H9 (cell line): ENCODE measurements around the gene GMPR2. TPM values are rescaled to one million over a fixed set of nuclear protein-coding genes. Genes with fewer than 3 reads are reported as not detected.

ENCODE experiments used
- DNase-seq: peaks from one replicate; pipeline ENCODE4 v3.0.0-alpha.2; 2017
- H2AFZ ChIP-seq: one replicate; pipeline ENCODE4 v1.6.1; 2013; ENCODE audit warnings: mild to moderate bottlenecking, low read length, control low read depth, moderate library complexity
- H2AK5ac ChIP-seq: 2 replicates; pipeline ENCODE4 v1.6.1; 2013; ENCODE audit warnings: low read length, control low read depth, mixed read lengths; ENCODE audit not compliant: insufficient read length
- H2BK120ac ChIP-seq: one replicate; pipeline ENCODE4 v1.6.1; 2013; ENCODE audit warnings: low read depth, mild to moderate bottlenecking, low read length, control low read depth, inconsistent platforms; ENCODE audit not compliant: poor library complexity, severe bottlenecking
- H2BK12ac ChIP-seq: 2 replicates; pipeline ENCODE4 v1.6.1; 2013; ENCODE audit warnings: low read length, control low read depth, mixed read lengths, low read depth; ENCODE audit not compliant: insufficient read length
- H2BK15ac ChIP-seq: 2 replicates; pipeline ENCODE4 v1.6.1; 2013; ENCODE audit warnings: low read depth, low read length, control low read depth
- H2BK20ac ChIP-seq: one replicate; pipeline ENCODE4 v1.6.1; 2013; ENCODE audit warnings: low read depth, mild to moderate bottlenecking, low read length, control low read depth, inconsistent platforms; ENCODE audit not compliant: poor library complexity, severe bottlenecking
- H2BK5ac ChIP-seq: 2 replicates; pipeline ENCODE4 v1.6.1; 2013; ENCODE audit warnings: low read length, control low read depth, mixed read lengths; ENCODE audit not compliant: insufficient read length
- H3K14ac ChIP-seq: 2 replicates; pipeline ENCODE4 v1.6.1; 2013; ENCODE audit warnings: low read length, control low read depth; ENCODE audit not compliant: insufficient read depth
- H3K18ac ChIP-seq: 2 replicates; pipeline ENCODE4 v1.6.1; 2013; ENCODE audit warnings: low read depth, mild to moderate bottlenecking, mixed read lengths, low read length, control low read depth; ENCODE audit not compliant: insufficient read length
- H3K23ac ChIP-seq: 2 replicates; pipeline ENCODE4 v1.6.1; 2013; ENCODE audit warnings: low read length, control low read depth, mixed read lengths, low read depth; ENCODE audit not compliant: insufficient read length
- H3K23me2 ChIP-seq: 2 replicates; pipeline ENCODE4 v1.6.1; 2013; ENCODE audit warnings: low read depth, mild to moderate bottlenecking, mixed read lengths, low read length, control low read depth; ENCODE audit not compliant: insufficient read length, poor library complexity, severe bottlenecking
- H3K27ac ChIP-seq: 2 replicates; pipeline ENCODE4 v1.5.1; 2013; ENCODE audit warnings: low read length, control low read depth, mixed read lengths, low read depth; ENCODE audit not compliant: insufficient read length
- H3K27me3 ChIP-seq: 2 replicates; pipeline ENCODE4 v1.6.1; 2013; ENCODE audit warnings: low read length, control low read depth, inconsistent platforms; ENCODE audit not compliant: insufficient read depth
- H3K4ac ChIP-seq: 2 replicates; pipeline ENCODE4 v1.6.1; 2013; ENCODE audit warnings: low read depth, mild to moderate bottlenecking, control low read depth, inconsistent platforms, low read length, moderate library complexity
- H3K4me1 ChIP-seq: 2 replicates; pipeline ENCODE4 v1.6.1; 2013; ENCODE audit warnings: low read length, control low read depth, inconsistent platforms; ENCODE audit not compliant: insufficient read depth
- H3K4me2 ChIP-seq: 2 replicates; pipeline ENCODE4 v1.6.1; 2013; ENCODE audit warnings: low read length, control low read depth, mixed read lengths; ENCODE audit not compliant: insufficient read length, insufficient read depth
- H3K56ac ChIP-seq: 2 replicates; pipeline ENCODE4 v1.6.1; 2013; ENCODE audit warnings: low read depth, mild to moderate bottlenecking, mixed read lengths, low read length, control low read depth; ENCODE audit not compliant: insufficient read length
- H3K79me1 ChIP-seq: 2 replicates; pipeline ENCODE4 v1.6.1; 2013; ENCODE audit warnings: low read depth, mild to moderate bottlenecking, moderate library complexity, low read length, control low read depth, inconsistent platforms; ENCODE audit not compliant: insufficient read depth, poor library complexity, severe bottlenecking
- H3K79me2 ChIP-seq: 2 replicates; pipeline ENCODE4 v1.6.1; 2013; ENCODE audit warnings: low read length, control low read depth, inconsistent platforms; ENCODE audit not compliant: insufficient read depth
- H3K9ac ChIP-seq: 2 replicates; pipeline ENCODE4 v1.6.1; 2013; ENCODE audit warnings: low read length, control low read depth, mixed read lengths; ENCODE audit not compliant: insufficient read length; ENCODE audit errors: extremely low read depth
- H3K9me3 ChIP-seq: one replicate; pipeline ENCODE4 v1.6.1; 2013; ENCODE audit warnings: low read depth, low read length, inconsistent platforms; ENCODE audit not compliant: control insufficient read depth
- H3T11ph ChIP-seq: one replicate; pipeline ENCODE4 v1.6.1; 2013; ENCODE audit warnings: mild to moderate bottlenecking, low read length, control low read depth, inconsistent platforms
- H4K20me1 ChIP-seq: one replicate; pipeline ENCODE4 v1.6.1; 2013; ENCODE audit not compliant: control insufficient read depth, insufficient read length, insufficient read depth
- H4K5ac ChIP-seq: 2 replicates; pipeline ENCODE4 v1.6.1; 2013; ENCODE audit warnings: low read depth, mild to moderate bottlenecking, mixed read lengths, low read length, control low read depth; ENCODE audit not compliant: insufficient read length
- H4K8ac ChIP-seq: replicated peaks from 2 replicates; pipeline ENCODE4 v1.6.1; 2013; ENCODE audit warnings: low read length, control low read depth, mixed read lengths, low read depth; ENCODE audit not compliant: insufficient read length
- H4K91ac ChIP-seq: 2 replicates; pipeline ENCODE4 v1.6.1; 2013; ENCODE audit warnings: low read depth, mild to moderate bottlenecking, moderate library complexity, mixed read lengths, low read length, control low read depth; ENCODE audit not compliant: insufficient read length
- H3K27ac Mint-ChIP-seq, 3 experiments: 2 replicates in 2 of 3; 3 replicates in 1 of 3; pipeline ENCODE4 v1.8.0; 2020 to 2021; ENCODE audit warnings: mixed read lengths in 3 of 3, mild to moderate bottlenecking in 1 of 3, moderate library complexity in 1 of 3
- H3K27me3 Mint-ChIP-seq: 2 replicates; pipeline ENCODE4 v1.8.0; 2021; ENCODE audit warnings: low read depth, mild to moderate bottlenecking, moderate library complexity, mixed read lengths
- H3K36me3 Mint-ChIP-seq, 3 experiments: 2 replicates in 2 of 3; 3 replicates in 1 of 3; pipeline ENCODE4 v1.8.0; 2020 to 2021; ENCODE audit warnings: low read depth in 3 of 3, mixed read lengths in 3 of 3; ENCODE audit not compliant: insufficient read depth in 1 of 3
- H3K4me1 Mint-ChIP-seq, 2 experiments: 2 replicates each; pipeline ENCODE4 v1.8.0; 2020; ENCODE audit warnings: mixed read lengths in 2 of 2
- H3K4me3 Mint-ChIP-seq, 2 experiments: 2 replicates in 1 of 2; 3 replicates in 1 of 2; pipeline ENCODE4 v1.8.0; 2020 to 2021; ENCODE audit warnings: mild to moderate bottlenecking in 2 of 2, mixed read lengths in 2 of 2, moderate library complexity in 1 of 2
- H3K9me3 Mint-ChIP-seq, 2 experiments: 2 replicates in 1 of 2; 3 replicates in 1 of 2; pipeline ENCODE4 v1.8.0; 2020; ENCODE audit warnings: mild to moderate bottlenecking in 2 of 2, mixed read lengths in 2 of 2, moderate library complexity in 1 of 2
- WGBS: extraction: QIAGEN DNeasy Blood & Tissue Kit; methylation state at CpG from one replicate; pipeline ENCODE4 v1.1.7; 2013; ENCODE audit warnings: missing lambda C conversion rate, low lambda C conversion rate, mixed read lengths; ENCODE audit not compliant: insufficient read length; ENCODE audit errors: extremely low coverage; 5-methylcytosine and 5-hydroxymethylcytosine counted together
- total RNA-seq: library from RNA; stranded (reverse); gene quantifications from 2 replicates; pipeline ENCODE4 v1.2.1, GENCODE V29; 2021
- TF ChIP-seq, protein P1 (sequence below): fragments of 200-600 bp; sonication (generic); conservative IDR thresholded peaks from 3 replicates; pipeline ENCODE4 v1.8.0; 2021; ENCODE audit warnings: antibody characterized with exemption, mild to moderate bottlenecking

Gene GMPR2
- total RNA-seq, 1 experiment from 2014 or later, result 84.7 TPM

DNA sequence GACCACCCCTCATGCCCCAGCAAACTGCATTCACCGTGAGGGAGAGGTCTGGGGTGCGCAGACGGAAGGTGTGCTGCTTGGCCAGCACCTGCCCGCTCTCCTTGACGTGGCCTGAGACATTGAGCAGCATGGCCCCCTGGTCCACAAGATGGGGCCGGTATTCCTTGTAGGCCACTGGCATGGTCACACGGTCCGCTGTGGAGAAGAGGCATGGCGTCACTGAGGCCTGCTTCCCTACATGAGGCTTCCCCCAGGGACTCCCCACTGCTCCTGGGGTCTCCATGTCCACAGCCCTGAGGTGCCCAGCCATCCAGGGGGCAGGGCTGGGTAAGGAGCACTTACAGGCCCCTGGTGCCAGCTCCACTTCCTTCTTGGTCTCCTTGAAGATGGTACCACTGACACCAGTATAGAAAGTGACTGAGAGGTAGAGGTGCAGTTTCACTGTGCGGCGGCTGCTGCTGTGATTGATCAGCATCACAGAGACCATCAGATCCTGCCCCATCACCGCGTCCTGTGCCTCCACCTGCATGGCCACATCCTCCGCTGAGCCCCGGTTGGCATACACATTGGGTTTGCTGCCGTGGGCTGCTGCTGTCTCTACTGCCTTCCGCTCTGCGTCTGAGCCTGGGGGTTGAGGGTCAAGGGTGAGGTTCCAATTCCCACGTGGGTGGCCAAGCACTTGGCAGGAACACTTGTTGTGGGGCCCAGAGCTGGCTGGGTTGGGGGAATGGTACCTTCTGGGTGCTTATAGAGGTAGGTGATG, 22.1 kb downstream of the GMPR2 start:
- H2BK15ac ChIP-seq, result no peak overlapping the region
- H3K9me3 ChIP-seq, result no peaks in the 10 kb centered on the region
- no peak overlapping the region for H2BK120ac ChIP-seq
- H3K27me3 Mint-ChIP-seq, result no peaks in the 10 kb centered on the region; the same call in 1 of the 2 replicates
- H3K4me1 ChIP-seq, result no peaks in the 10 kb centered on the region
- H3K27ac ChIP-seq, result no peak overlapping the region
- H3K4me1 Mint-ChIP-seq, result no peaks in the 10 kb centered on the region; a peak in 1 of 4 replicates
- no peaks in the 10 kb centered on the region for H3K23me2 ChIP-seq
- H3T11ph ChIP-seq, result no peak overlapping the region
- no peak overlapping the region for H3K4ac ChIP-seq
- no peaks in the 10 kb centered on the region for H3K79me1 ChIP-seq
- H3K56ac ChIP-seq, result no peak overlapping the region
- H3K4me2 ChIP-seq, result no peak overlapping the region
- no peak overlapping the region for H4K8ac ChIP-seq
- no peak overlapping the region for H2BK20ac ChIP-seq
- no peak overlapping the region for H4K91ac ChIP-seq
- DNase-seq, result peak; percentile 20
- H3K9ac ChIP-seq, result no peak overlapping the region
- no peak overlapping the region for H2BK5ac ChIP-seq
- no peak overlapping the region for H3K18ac ChIP-seq
- no peaks in the 10 kb centered on the region for H4K20me1 ChIP-seq
- H3K4me3 Mint-ChIP-seq, result no peak overlapping the region
- no peak overlapping the region; the same call in 1 of the 2 replicates for H3K14ac ChIP-seq
- no peaks in the 10 kb centered on the region for H3K9me3 Mint-ChIP-seq
- no peak overlapping the region for H3K23ac ChIP-seq
- no peaks in the 10 kb centered on the region for H3K27me3 ChIP-seq
- no peaks in the 10 kb centered on the region for H3K36me3 Mint-ChIP-seq
- H2AFZ ChIP-seq, result no peak overlapping the region
- H3K79me2 ChIP-seq, result no peaks in the 10 kb centered on the region
- no peak overlapping the region for H2AK5ac ChIP-seq
- WGBS, result no CpG with 5 or more reads among the region's 19 CpGs
- peak overlapping the region in 2 of 3 experiments; percentile 44 to 65; a peak in 2 of 7 replicates for H3K27ac Mint-ChIP-seq
- no peak overlapping the region for H2BK12ac ChIP-seq
- H4K5ac ChIP-seq, result no peak overlapping the region
- TF ChIP-seq, protein P1, sequence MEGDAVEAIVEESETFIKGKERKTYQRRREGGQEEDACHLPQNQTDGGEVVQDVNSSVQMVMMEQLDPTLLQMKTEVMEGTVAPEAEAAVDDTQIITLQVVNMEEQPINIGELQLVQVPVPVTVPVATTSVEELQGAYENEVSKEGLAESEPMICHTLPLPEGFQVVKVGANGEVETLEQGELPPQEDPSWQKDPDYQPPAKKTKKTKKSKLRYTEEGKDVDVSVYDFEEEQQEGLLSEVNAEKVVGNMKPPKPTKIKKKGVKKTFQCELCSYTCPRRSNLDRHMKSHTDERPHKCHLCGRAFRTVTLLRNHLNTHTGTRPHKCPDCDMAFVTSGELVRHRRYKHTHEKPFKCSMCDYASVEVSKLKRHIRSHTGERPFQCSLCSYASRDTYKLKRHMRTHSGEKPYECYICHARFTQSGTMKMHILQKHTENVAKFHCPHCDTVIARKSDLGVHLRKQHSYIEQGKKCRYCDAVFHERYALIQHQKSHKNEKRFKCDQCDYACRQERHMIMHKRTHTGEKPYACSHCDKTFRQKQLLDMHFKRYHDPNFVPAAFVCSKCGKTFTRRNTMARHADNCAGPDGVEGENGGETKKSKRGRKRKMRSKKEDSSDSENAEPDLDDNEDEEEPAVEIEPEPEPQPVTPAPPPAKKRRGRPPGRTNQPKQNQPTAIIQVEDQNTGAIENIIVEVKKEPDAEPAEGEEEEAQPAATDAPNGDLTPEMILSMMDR, result no peak
